HEK293 (cell line): ENCODE data around the gene IL10RB.

Experiments
- CTCF ChIA-PET: fragments of 350-600 bp; formaldehyde crosslinking; extraction: SDS; loops from one replicate; lab custom pipeline; 2021; ENCODE audit warnings: antibody characterized with exemption; lab: Yijun Ruan, JAX
- POLR2A ChIA-PET: fragments of 300-600 bp; formaldehyde crosslinking; extraction: SDS; loops from one replicate; lab custom pipeline; 2020; ENCODE audit warnings: antibody characterized with exemption, inconsistent platforms; lab: Yijun Ruan, JAX
- H3K27ac ChIP-seq: fragments of 200-500 bp; sonication (Bioruptor generic); 2 replicates; pipeline ENCODE4 v1.5.1; 2014; ENCODE audit warnings: low read depth, low read length, control low read depth, inconsistent platforms; ENCODE audit errors: extremely low read depth
- H3K36me3 ChIP-seq, 2 experiments: fragments of 200-500 bp in 1 of 2; sonication (Bioruptor generic) in 1 of 2; 1 replicate in 1 of 2; 2 replicates in 1 of 2; pipeline ENCODE4 v1.5.1; 2014 to 2017; ENCODE audit warnings: inconsistent platforms in 2 of 2, low read length in 2 of 2; ENCODE audit not compliant: control insufficient read depth in 2 of 2, insufficient read depth in 1 of 2
- H3K4me1 ChIP-seq: fragments of 200-500 bp; sonication (Bioruptor generic); 2 replicates; pipeline ENCODE4 v1.5.1; 2014; ENCODE audit warnings: mild to moderate bottlenecking, low read length, inconsistent platforms; ENCODE audit not compliant: control insufficient read depth, insufficient read depth
- H3K4me3 ChIP-seq: 2 replicates; pipeline ENCODE4 v1.5.1; 2011; ENCODE audit warnings: low read depth, mild to moderate bottlenecking, control low read depth, low read length, moderate library complexity
- H3K9me3 ChIP-seq: fragments of 200-500 bp; sonication (Bioruptor generic); 2 replicates; pipeline ENCODE4 v1.5.1; 2014; ENCODE audit warnings: low read depth, low read length, inconsistent platforms; ENCODE audit not compliant: control insufficient read depth, insufficient read depth
- ATF2 ChIP-seq: fragments of 450-650 bp; formaldehyde crosslinking; IDR thresholded peaks from 2 replicates; pipeline ENCODE4 v1.5.1; 2016; ENCODE audit warnings: missing biosample characterization, missing genetic modification characterization, low read depth
- HOXA7 ChIP-seq: sonication (generic); formaldehyde crosslinking; IDR thresholded peaks from 2 replicates; pipeline ENCODE4 v1.8.1; 2022; ENCODE audit warnings: missing genetic modification reagents, borderline replicate concordance
- ZFP3 ChIP-seq: fragments of 450-650 bp; formaldehyde crosslinking; IDR thresholded peaks from 2 replicates; pipeline ENCODE4 v1.5.1; 2016; ENCODE audit warnings: low read depth, missing biosample characterization, missing genetic modification characterization
- ZNF19 ChIP-seq: fragments of 450-650 bp; formaldehyde crosslinking; IDR thresholded peaks from 2 replicates; pipeline ENCODE4; 2016; ENCODE audit warnings: missing biosample characterization, missing genetic modification characterization, low read depth
- ZNF23 ChIP-seq: fragments of 450-650 bp; formaldehyde crosslinking; IDR thresholded peaks from 2 replicates; pipeline ENCODE4 v1.5.1; 2016; ENCODE audit warnings: missing biosample characterization, missing genetic modification characterization, borderline replicate concordance
- ZNF280C ChIP-seq: fragments of 450-650 bp; formaldehyde crosslinking; IDR thresholded peaks from 2 replicates; pipeline ENCODE4 v1.5.1; 2016; ENCODE audit warnings: missing biosample characterization, missing genetic modification characterization
- ZNF292 ChIP-seq: fragments of 450-650 bp; formaldehyde crosslinking; IDR thresholded peaks from 2 replicates; pipeline ENCODE4 v1.5.1; 2016; ENCODE audit warnings: low read depth, missing biosample characterization, missing genetic modification characterization, borderline replicate concordance
- ZNF776 ChIP-seq: fragments of 450-650 bp; formaldehyde crosslinking; IDR thresholded peaks from 2 replicates; pipeline ENCODE4 v1.5.0; 2017; ENCODE audit warnings: missing biosample characterization, missing genetic modification characterization, borderline replicate concordance
- ZSCAN4 ChIP-seq: fragments of 450-650 bp; formaldehyde crosslinking; IDR thresholded peaks from 2 replicates; pipeline ENCODE4 v1.5.1; 2017; ENCODE audit warnings: missing biosample characterization, missing genetic modification characterization
- TF ChIP-seq, protein P1 (sequence below): fragments of 450-650 bp; formaldehyde crosslinking; IDR thresholded peaks from 2 replicates; pipeline ENCODE4 v1.5.1; 2016; ENCODE audit warnings: missing biosample characterization, missing genetic modification characterization
- TF ChIP-seq, protein P2 (sequence below): fragments of 450-650 bp; formaldehyde crosslinking; IDR thresholded peaks from 2 replicates; pipeline ENCODE4; 2016; ENCODE audit warnings: missing biosample characterization, missing genetic modification characterization
- TF ChIP-seq, protein P3 (sequence below): fragments of 450-650 bp; formaldehyde crosslinking; IDR thresholded peaks from 2 replicates; pipeline ENCODE4 v1.5.0; 2017; ENCODE audit warnings: missing biosample characterization, missing genetic modification characterization, borderline replicate concordance

Gene IL10RB

DNA sequence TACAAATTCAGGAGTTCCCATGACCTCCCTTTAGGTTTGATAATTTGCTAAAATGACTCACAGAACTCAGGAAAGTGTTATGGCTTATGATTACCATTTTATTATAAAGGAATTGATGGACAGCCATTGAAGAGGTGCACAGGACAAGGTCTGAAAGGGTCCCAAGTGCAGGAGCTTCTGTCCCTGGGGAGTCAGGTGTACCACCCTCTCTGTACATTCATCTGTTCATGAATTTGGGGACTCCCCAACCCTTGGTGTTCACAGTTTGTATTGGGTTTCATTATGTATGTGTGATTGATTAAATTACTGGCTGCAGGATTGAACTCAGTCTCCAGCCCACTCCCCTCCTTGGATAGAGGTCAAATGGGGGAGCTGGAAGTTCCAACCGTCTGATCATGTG is 10.8 kb upstream of the IL10RB start (continued):
- TF ChIP-seq ZNF280C (tag by site-specific recombination) (no peak), ATF2 (no peak), ZSCAN4 (no peak), ZNF292 (no peak)

DNA sequence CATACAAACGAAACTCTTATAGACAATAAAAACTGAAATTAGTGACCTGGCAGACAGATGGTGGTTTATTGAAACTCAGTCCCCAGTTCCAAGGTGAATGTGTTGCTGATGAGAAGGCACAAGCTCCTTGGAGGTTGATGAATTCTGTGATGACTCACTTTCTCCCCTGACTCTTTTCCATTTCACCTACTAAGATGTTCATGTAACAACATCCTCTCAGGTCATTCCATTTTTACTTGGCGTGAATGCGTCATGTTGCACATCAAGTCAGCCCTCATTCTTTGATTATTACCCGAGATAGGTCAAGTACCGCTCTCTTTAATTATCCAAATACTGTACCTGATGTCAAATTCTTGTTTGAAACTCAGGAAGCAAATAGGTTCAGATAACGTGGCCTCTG is 10.1 kb upstream of the IL10RB start:
- Histone ChIP-seq H3K27ac (no peak overlapping the region), H3K4me3 (no peak overlapping the region), H3K4me1 (no peaks in the 10 kb centered on the region), H3K36me3 (peaks cover 11 to 78% of the 10 kb centered on the region in 2 experiments), H3K9me3 (no peaks in the 10 kb centered on the region)
- ChIA-PET POLR2A (no interaction called here), CTCF (no interaction called here)
- TF ChIP-seq, protein P1, sequence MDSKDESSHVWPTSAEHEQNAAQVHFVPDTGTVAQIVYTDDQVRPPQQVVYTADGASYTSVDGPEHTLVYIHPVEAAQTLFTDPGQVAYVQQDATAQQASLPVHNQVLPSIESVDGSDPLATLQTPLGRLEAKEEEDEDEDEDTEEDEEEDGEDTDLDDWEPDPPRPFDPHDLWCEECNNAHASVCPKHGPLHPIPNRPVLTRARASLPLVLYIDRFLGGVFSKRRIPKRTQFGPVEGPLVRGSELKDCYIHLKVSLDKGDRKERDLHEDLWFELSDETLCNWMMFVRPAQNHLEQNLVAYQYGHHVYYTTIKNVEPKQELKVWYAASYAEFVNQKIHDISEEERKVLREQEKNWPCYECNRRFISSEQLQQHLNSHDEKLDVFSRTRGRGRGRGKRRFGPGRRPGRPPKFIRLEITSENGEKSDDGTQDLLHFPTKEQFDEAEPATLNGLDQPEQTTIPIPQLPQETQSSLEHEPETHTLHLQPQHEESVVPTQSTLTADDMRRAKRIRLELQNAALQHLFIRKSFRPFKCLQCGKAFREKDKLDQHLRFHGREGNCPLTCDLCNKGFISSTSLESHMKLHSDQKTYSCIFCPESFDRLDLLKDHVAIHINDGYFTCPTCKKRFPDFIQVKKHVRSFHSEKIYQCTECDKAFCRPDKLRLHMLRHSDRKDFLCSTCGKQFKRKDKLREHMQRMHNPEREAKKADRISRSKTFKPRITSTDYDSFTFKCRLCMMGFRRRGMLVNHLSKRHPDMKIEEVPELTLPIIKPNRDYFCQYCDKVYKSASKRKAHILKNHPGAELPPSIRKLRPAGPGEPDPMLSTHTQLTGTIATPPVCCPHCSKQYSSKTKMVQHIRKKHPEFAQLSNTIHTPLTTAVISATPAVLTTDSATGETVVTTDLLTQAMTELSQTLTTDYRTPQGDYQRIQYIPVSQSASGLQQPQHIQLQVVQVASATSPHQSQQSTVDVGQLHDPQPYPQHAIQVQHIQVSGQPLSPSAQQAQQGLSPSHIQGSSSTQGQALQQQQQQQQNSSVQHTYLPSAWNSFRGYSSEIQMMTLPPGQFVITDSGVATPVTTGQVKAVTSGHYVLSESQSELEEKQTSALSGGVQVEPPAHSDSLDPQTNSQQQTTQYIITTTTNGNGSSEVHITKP (tag by site-specific recombination) = no peak
- TF ChIP-seq, protein P2, sequence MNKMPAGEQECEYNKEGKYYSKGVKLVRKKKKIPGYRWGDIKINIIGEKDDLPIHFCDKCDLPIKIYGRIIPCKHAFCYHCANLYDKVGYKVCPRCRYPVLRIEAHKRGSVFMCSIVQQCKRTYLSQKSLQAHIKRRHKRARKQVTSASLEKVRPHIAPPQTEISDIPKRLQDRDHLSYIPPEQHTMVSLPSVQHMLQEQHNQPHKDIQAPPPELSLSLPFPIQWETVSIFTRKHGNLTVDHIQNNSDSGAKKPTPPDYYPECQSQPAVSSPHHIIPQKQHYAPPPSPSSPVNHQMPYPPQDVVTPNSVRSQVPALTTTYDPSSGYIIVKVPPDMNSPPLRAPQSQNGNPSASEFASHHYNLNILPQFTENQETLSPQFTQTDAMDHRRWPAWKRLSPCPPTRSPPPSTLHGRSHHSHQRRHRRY = no peak
- TF ChIP-seq ZFP3 = no peak
- TF ChIP-seq ZNF776 (tag by site-specific recombination) = no peak
- no peak for TF ChIP-seq ZNF19 (tag by site-specific recombination)
- TF ChIP-seq ZNF23 (tag by site-specific recombination) = no peak
- TF ChIP-seq, protein P3, sequence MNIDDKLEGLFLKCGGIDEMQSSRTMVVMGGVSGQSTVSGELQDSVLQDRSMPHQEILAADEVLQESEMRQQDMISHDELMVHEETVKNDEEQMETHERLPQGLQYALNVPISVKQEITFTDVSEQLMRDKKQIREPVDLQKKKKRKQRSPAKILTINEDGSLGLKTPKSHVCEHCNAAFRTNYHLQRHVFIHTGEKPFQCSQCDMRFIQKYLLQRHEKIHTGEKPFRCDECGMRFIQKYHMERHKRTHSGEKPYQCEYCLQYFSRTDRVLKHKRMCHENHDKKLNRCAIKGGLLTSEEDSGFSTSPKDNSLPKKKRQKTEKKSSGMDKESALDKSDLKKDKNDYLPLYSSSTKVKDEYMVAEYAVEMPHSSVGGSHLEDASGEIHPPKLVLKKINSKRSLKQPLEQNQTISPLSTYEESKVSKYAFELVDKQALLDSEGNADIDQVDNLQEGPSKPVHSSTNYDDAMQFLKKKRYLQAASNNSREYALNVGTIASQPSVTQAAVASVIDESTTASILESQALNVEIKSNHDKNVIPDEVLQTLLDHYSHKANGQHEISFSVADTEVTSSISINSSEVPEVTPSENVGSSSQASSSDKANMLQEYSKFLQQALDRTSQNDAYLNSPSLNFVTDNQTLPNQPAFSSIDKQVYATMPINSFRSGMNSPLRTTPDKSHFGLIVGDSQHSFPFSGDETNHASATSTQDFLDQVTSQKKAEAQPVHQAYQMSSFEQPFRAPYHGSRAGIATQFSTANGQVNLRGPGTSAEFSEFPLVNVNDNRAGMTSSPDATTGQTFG (tag by site-specific recombination) = no peak
- TF ChIP-seq HOXA7 = no peak
